HCT116 (cell line): ENCODE measurements around the gene FRMD4B. TPM values are rescaled to one million over a fixed set of nuclear protein-coding genes. Genes with fewer than 3 reads are reported as not detected.

Source experiments
- ATAC-seq: fragments of 200-7000 bp; cut with Tn5 transposase; 2 replicates; pipeline ENCODE4 v1.9.1; 2020; ENCODE audit warnings: mild to moderate bottlenecking, moderate library complexity
- BruUV-seq: library from RNA; stranded (reverse); fragments of 400-500 nt; replicated peaks from 2 replicates; lab custom pipeline; 2021; lab: Mats Ljungman, UMichigan
- CTCF ChIA-PET: fragments of 300-600 bp; sonication (Branson Sonifier 250); formaldehyde crosslinking; loops from one replicate; lab custom pipeline; 2021; ENCODE audit warnings: antibody characterized with exemption; lab: Charles Lee
- POLR2A ChIA-PET: fragments of 300-600, 350-600 bp; sonication (Branson Sonifier 250); formaldehyde crosslinking; loops from one replicate; lab custom pipeline; 2021; ENCODE audit warnings: antibody characterized with exemption; lab: Charles Lee
- RAD21 ChIA-PET, 2 experiments: fragments of 300-600 bp; sonication (Branson Sonifier 250); formaldehyde crosslinking; loops; one replicate each; lab custom pipeline; 2023; ENCODE audit warnings: low total read pairs in 2 of 2; ENCODE audit not compliant: uncharacterized antibody in 2 of 2, unreplicated experiment in 2 of 2, low non-redundant PET in 1 of 2; lab: Charles Lee
- DNase-seq: peaks from one replicate; pipeline ENCODE4 v3.0.0-alpha.2; 2010; ENCODE audit warnings: low read depth, low spot score
- H2AFZ ChIP-seq: fragments of 200-600 bp; shearing (Covaris generic), sonication (generic); 2 replicates; pipeline ENCODE4 v1.6.1; 2017; ENCODE audit warnings: low read depth, mixed run types, mixed read lengths, antibody characterized with exemption, low read length; ENCODE audit not compliant: poor library complexity, severe bottlenecking
- H3K27ac ChIP-seq: 2 replicates; pipeline ENCODE4 v1.5.1; 2012; ENCODE audit warnings: low read depth, low read length
- H3K27me3 ChIP-seq: fragments of 200-600 bp; sonication (generic); 2 replicates; pipeline ENCODE4 v1.6.1; 2016; ENCODE audit warnings: mixed run types, low read length, mixed read lengths; ENCODE audit not compliant: insufficient read depth
- H3K36me3 ChIP-seq, 2 experiments: fragments of 200-500 bp in 1 of 2; fragments of 200-600 bp in 1 of 2; sonication (Bioruptor generic) in 1 of 2; sonication (generic) in 1 of 2; 2 replicates each; pipeline versions ENCODE4 v1.5.1 to v1.6.1; 2014 to 2016; ENCODE audit warnings: low read length in 2 of 2, inconsistent platforms in 1 of 2, mixed read lengths in 1 of 2, mixed run types in 1 of 2; ENCODE audit not compliant: insufficient read depth in 2 of 2, control insufficient read depth in 1 of 2
- H3K4me1 ChIP-seq, 2 experiments: fragments of 200-600 bp in 1 of 2; sonication (generic) in 1 of 2; 2 replicates each; pipeline versions ENCODE4 v1.5.1 to v1.6.1; 2012 to 2017; ENCODE audit warnings: low read length in 2 of 2, inconsistent platforms in 1 of 2, mild to moderate bottlenecking in 1 of 2, mixed read lengths in 1 of 2, mixed run types in 1 of 2, moderate library complexity in 1 of 2; ENCODE audit not compliant: insufficient read depth in 2 of 2, control insufficient read depth in 1 of 2
- H3K4me2 ChIP-seq: fragments of 200-600 bp; sonication (generic); 2 replicates; pipeline ENCODE4 v1.6.1; 2017; ENCODE audit warnings: mixed run types, low read length, mixed read lengths
- H3K4me3 ChIP-seq, 2 experiments: fragments of 200-600 bp in 1 of 2; sonication (generic) in 1 of 2; replicated peaks in 1 of 2; 2 replicates each; pipeline ENCODE4 v1.5.1; 2011 to 2016; ENCODE audit warnings: low read length in 2 of 2, control low read depth in 1 of 2, low read depth in 1 of 2, mild to moderate bottlenecking in 1 of 2, mixed read lengths in 1 of 2, mixed run types in 1 of 2
- H3K79me2 ChIP-seq: fragments of 200-600 bp; sonication (generic); 2 replicates; pipeline ENCODE4 v1.6.1; 2017; ENCODE audit warnings: mild to moderate bottlenecking, mixed run types, low read length, moderate library complexity, mixed read lengths; ENCODE audit not compliant: insufficient read depth
- H3K9ac ChIP-seq: fragments of 200-600 bp; sonication (generic); 2 replicates; pipeline ENCODE4 v1.6.1; 2016; ENCODE audit warnings: low read length, mixed read lengths
- H3K9me2 ChIP-seq: fragments of 200-600 bp; sonication (generic), shearing (Covaris generic); 2 replicates; pipeline ENCODE4 v1.6.1; 2017; ENCODE audit warnings: mixed run types, mild to moderate bottlenecking, moderate library complexity; ENCODE audit not compliant: insufficient read depth
- H3K9me3 ChIP-seq, 2 experiments: fragments of 200-500 bp in 1 of 2; fragments of 200-600 bp in 1 of 2; sonication (Bioruptor generic) in 1 of 2; sonication (generic) in 1 of 2; 2 replicates each; pipeline ENCODE4 v1.6.1; 2014 to 2017; ENCODE audit warnings: low read length in 2 of 2, mixed read lengths in 2 of 2, inconsistent platforms in 1 of 2, low read depth in 1 of 2, mild to moderate bottlenecking in 1 of 2, mixed run types in 1 of 2, moderate library complexity in 1 of 2; ENCODE audit not compliant: control insufficient read depth in 1 of 2, insufficient read depth in 1 of 2
- H4K20me1 ChIP-seq: fragments of 200-600 bp; sonication (generic), shearing (Covaris generic); 2 replicates; pipeline ENCODE4 v1.6.1; 2017; ENCODE audit warnings: mixed run types, mild to moderate bottlenecking, moderate library complexity; ENCODE audit not compliant: insufficient read depth
- CBX3 ChIP-seq: IDR thresholded peaks from 2 replicates; pipeline ENCODE4 v1.6.1; 2012; ENCODE audit warnings: low read depth
- CEBPB ChIP-seq: IDR thresholded peaks from 2 replicates; pipeline ENCODE4 v1.6.1; 2012; ENCODE audit warnings: low read depth
- CTCF ChIP-seq, 3 experiments: fragments of 200-600 bp in 1 of 3; sonication (generic) in 1 of 3; IDR thresholded peaks in 2 of 3; conservative IDR thresholded peaks in 1 of 3; 2 replicates each; pipeline ENCODE4 v1.5.1; 2012 to 2017; ENCODE audit warnings: low read depth in 2 of 3, low read length in 2 of 3, antibody characterized with exemption in 1 of 3, borderline replicate concordance in 1 of 3, control low read depth in 1 of 3, mild to moderate bottlenecking in 1 of 3, mixed read lengths in 1 of 3, mixed run types in 1 of 3, moderate library complexity in 1 of 3; ENCODE audit not compliant: insufficient read depth in 1 of 3
- EGR1 ChIP-seq: IDR thresholded peaks from 2 replicates; pipeline ENCODE4 v1.6.1; 2012; ENCODE audit warnings: low read depth
- ELF1 ChIP-seq: IDR thresholded peaks from 2 replicates; pipeline ENCODE4 v1.6.1; 2012; ENCODE audit warnings: low read depth, borderline replicate concordance
- EZH2 ChIP-seq: fragments of 200-600 bp; sonication (generic); IDR thresholded peaks from 2 replicates; pipeline ENCODE4 v1.6.1; 2017; ENCODE audit warnings: antibody characterized with exemption, mixed run types
- EZH2phosphoT487 ChIP-seq: fragments of 200-600 bp; IDR thresholded peaks from 2 replicates; pipeline ENCODE4 v1.6.1; 2018; ENCODE audit warnings: antibody characterized with exemption, borderline replicate concordance
- FOSL1 ChIP-seq: IDR thresholded peaks from 2 replicates; pipeline ENCODE4 v1.6.1; 2012; ENCODE audit warnings: low read depth
- JUND ChIP-seq: IDR thresholded peaks from 2 replicates; pipeline ENCODE4 v1.6.1; 2012
- POLR2A ChIP-seq: IDR thresholded peaks from 2 replicates; pipeline ENCODE4 v1.7.0; 2011; ENCODE audit warnings: borderline replicate concordance; ENCODE audit not compliant: insufficient read depth, insufficient read length; ENCODE audit errors: extremely low read depth
- POLR2AphosphoS5 ChIP-seq: IDR thresholded peaks from 2 replicates; pipeline ENCODE4 v1.6.1; 2011; ENCODE audit warnings: mild to moderate bottlenecking, low read depth, low read length, moderate library complexity
- RAD21 ChIP-seq: IDR thresholded peaks from 2 replicates; pipeline ENCODE4 v1.6.1; 2012; ENCODE audit warnings: low read depth, mild to moderate bottlenecking
- SP1 ChIP-seq: IDR thresholded peaks from 2 replicates; pipeline ENCODE4 v1.6.1; 2012; ENCODE audit warnings: low read depth
- SRF ChIP-seq: IDR thresholded peaks from 2 replicates; pipeline ENCODE4 v1.6.1; 2012; ENCODE audit warnings: low read depth
- YY1 ChIP-seq: IDR thresholded peaks from 2 replicates; pipeline ENCODE4 v1.6.1; 2011; ENCODE audit warnings: low read length, low read depth, moderate library complexity, mild to moderate bottlenecking; ENCODE audit not compliant: insufficient replicate concordance; ENCODE audit errors: extremely low read depth
- ZBTB33 ChIP-seq: IDR thresholded peaks from 2 replicates; pipeline ENCODE4 v1.6.1; 2011; ENCODE audit warnings: mild to moderate bottlenecking, low read length, moderate library complexity; ENCODE audit not compliant: insufficient replicate concordance; ENCODE audit errors: extremely low read depth
- ZFX ChIP-seq: fragments of 450-650 bp; IDR thresholded peaks from 2 replicates; pipeline ENCODE4 v1.6.1; 2017
- ZNF274 ChIP-seq: fragments of 200-500 bp; sonication (Bioruptor generic); IDR thresholded peaks from 2 replicates; pipeline ENCODE4 v1.6.1; 2014; ENCODE audit warnings: mild to moderate bottlenecking, low read depth, low read length, inconsistent platforms
- intact Hi-C: fragments of 100-400 bp; cut with micrococcal nuclease; formaldehyde crosslinking; loops from 2 replicates; pipeline ENCODE4 v1.10.0; 2022
- total RNA-seq: library from RNA; stranded (reverse); gene quantifications from one replicate; pipeline ENCODE4 v1.2.1, GENCODE V29; 2021; ENCODE audit not compliant: unreplicated experiment
- TF ChIP-seq, protein P1 (sequence below): IDR thresholded peaks from 2 replicates; pipeline ENCODE4 v1.6.1; 2012

FRMD4B gene
- total RNA-seq, 1 experiment from 2014 or later, result 2.0 TPM

GRCh38 chr3:69400683-69401082 lies 14.8 kb upstream of the FRMD4B start:
- Histone ChIP-seq H3K79me2 (no peaks in the 10 kb centered on the region), H3K9ac (no peak overlapping the region), H3K4me1 (no peaks in the 10 kb centered on the region), H3K36me3 (no peaks in the 10 kb centered on the region), H3K4me3 (no peak overlapping the region), H3K9me3 (peaks cover 4% of the 10 kb centered on the region in 2 experiments; a peak in 1 of 4 replicates), H2AFZ (no peak overlapping the region), H3K27ac (no peak overlapping the region), H3K9me2 (no peaks in the 10 kb centered on the region), H3K4me2 (no peak overlapping the region), H4K20me1 (no peaks in the 10 kb centered on the region), H3K27me3 (peaks cover 4% of the 10 kb centered on the region; the same call in 1 of the 2 replicates)
- ChIA-PET RAD21 (no interaction called here), POLR2A (no interaction called here), CTCF (no interaction called here)
- BruUV-seq, result no TSS peak
- DNase-seq (no peak), ATAC-seq (no peak)
- intact Hi-C loops, result no loop called here
- TF ChIP-seq SRF, result no peak
- TF ChIP-seq ZNF274, result no peak
- no peak for TF ChIP-seq POLR2A
- TF ChIP-seq RAD21, result no peak
- TF ChIP-seq ZBTB33, result no peak
- no peak for TF ChIP-seq CEBPB
- no peak for TF ChIP-seq ELF1
- TF ChIP-seq SP1, result no peak
- no peak for TF ChIP-seq YY1
- TF ChIP-seq EZH2phosphoT487, result no peak
- TF ChIP-seq POLR2AphosphoS5, result no peak
- no peak for TF ChIP-seq CBX3
- TF ChIP-seq ZFX, result no peak
- TF ChIP-seq EZH2, result no peak
- no peak for TF ChIP-seq FOSL1
- no peak for TF ChIP-seq CTCF (IDR thresholded peaks at IDR 0.05 in 2 of 3, conservative IDR thresholded peaks at IDR 0.05 in 1 of 3; ENCODE audit: borderline replicate concordance in 1 of 3, insufficient read depth in 1 of 3, low read depth in 2 of 3, low read length in 2 of 3)
- no peak for TF ChIP-seq EGR1
- no peak for TF ChIP-seq JUND
- TF ChIP-seq, protein P1, sequence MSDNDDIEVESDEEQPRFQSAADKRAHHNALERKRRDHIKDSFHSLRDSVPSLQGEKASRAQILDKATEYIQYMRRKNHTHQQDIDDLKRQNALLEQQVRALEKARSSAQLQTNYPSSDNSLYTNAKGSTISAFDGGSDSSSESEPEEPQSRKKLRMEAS, result no peak
